Measurements from ENCODE around the gene IRX3.

IRX3 gene

DNA sequence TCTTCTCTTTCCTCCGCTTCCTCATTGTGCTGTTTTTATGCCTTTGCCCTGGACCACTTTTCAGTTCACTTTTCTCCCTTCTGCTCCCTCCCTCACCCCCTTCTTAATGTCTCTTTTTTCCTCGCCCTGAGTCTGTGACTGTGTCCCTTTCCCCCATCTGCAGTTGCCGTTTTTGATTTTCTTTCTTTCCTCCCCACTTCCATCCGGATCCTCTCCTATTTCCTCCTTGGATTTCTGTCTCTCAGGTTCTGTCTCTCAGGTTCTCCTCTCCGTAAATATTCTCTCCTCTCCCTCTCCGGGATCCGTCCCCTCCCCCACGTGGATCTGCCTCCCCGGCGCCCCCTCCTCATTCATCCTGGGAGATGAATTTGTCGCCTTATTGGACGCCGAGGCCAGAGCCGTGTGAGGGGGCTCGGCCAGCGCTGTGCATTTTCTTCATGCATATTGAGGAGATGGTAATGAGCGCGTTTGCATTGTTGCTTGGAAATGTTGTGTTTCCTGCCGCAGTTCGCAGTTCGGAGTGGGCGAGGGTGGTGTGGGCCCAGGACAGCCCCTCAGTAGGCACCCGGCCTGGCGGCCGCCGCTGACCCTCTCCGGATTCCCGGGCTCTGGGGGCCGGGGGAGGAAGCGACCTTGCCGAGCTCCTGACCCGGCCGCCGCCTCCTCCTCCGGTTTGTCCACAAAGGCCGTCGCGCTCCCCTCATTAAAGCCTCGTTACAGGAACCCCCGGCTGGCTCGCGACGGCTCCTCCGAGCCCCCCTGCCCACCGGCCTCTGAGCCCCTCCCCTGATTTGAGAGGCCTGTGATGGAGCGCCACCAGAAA is 4.5 kb upstream of the IRX3 start:
- no peak for DNase-seq

DNA sequence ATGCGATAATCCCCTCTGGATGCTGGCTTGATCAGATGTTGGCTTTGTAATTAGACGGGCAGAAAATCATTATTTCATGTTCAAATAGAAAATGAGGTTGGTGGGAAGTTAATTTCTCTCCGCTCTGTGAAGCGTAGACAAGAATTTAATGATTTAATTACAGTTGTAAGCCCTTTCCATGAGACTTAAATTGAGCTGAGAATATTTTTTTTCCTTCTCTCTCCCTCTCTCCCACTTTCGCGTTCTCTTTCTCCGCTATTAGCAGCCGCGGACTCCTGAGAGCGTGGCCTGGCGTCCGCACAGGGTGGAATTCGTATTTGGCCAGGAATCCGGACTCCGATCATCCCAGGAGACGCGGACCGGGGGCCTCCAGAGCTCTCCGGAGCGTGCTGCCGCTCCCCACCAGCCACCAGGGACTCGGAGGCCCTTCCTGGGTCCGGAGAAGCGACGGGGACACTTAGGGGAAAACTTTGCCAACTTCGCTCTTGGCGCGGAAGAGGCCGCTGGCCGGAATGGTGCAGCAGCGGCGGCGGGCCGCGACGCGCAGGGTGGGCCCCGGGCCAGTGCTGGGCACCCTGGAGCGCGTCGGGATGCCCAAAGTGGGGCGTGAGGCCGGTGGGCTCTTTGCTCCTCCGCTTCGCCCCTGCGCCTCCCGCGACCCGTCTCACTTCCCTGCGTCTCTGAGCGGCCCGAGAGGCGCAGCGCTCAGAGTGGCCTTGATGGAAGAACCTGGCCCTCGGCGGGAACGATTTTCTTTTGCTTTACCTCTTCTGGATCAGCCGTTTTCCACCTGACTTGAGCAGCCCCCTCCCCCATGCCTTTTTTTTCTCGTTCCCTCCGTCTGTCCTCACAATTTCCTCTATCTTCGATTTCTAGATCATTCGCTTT is 3.6 kb upstream of the IRX3 start:
- DNase-seq: no peak

DNA sequence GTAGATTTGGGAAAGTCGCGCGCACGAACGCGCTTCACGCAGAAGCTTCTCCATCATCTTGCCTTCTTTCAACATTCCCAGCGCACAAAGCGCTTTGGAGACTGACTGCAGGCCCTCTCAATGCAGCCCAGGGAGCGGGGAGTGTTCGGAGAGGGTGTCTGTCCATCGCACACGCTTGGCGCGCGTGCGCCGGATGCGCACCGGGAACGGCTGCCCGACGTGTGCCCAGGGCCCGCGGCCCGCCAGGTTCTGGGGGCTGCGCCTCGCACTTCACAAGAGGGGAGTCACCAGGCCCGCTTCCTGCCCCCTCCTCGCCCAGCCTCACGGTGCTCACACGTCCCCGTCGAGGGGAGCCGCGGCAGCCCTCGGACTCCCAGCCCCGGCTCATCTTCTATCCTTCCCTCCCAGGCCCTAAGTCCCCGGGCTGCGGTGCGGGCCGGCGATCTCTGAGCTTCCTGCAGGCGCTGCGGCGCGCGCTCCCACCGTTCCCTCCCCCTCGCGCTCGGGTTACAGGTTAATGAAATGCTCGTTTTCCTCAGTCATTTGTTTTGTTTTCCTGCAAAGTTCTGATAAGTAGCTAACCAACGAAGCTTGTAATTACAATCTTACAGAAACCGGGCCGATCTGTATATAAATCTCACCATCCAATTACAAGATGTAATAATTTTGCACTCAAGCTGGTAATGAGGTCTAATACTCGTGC is 2.8 kb upstream of the IRX3 start:
- no peak for DNase-seq

DNA sequence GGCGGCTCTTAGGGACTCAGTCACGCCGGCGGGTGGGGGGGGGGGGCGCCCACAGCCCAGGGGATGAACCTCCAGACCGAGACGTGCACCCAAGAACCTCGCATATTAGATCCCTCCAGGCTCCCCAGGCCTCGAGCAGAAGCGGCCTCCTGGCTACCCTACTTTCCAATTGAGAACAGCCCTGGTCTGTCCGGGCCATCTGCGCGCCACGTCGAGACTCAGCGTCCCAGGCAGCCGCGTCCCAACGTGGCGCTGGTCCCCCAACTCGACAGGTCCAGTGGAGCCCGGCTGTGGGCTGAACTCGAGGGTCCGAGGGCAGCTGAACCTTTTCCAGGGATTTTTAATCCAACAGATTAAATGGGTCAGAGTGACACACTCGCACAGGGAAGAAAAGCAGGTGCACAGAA is 2.3 kb upstream of the IRX3 start:
- DNase-seq: no peak

DNA sequence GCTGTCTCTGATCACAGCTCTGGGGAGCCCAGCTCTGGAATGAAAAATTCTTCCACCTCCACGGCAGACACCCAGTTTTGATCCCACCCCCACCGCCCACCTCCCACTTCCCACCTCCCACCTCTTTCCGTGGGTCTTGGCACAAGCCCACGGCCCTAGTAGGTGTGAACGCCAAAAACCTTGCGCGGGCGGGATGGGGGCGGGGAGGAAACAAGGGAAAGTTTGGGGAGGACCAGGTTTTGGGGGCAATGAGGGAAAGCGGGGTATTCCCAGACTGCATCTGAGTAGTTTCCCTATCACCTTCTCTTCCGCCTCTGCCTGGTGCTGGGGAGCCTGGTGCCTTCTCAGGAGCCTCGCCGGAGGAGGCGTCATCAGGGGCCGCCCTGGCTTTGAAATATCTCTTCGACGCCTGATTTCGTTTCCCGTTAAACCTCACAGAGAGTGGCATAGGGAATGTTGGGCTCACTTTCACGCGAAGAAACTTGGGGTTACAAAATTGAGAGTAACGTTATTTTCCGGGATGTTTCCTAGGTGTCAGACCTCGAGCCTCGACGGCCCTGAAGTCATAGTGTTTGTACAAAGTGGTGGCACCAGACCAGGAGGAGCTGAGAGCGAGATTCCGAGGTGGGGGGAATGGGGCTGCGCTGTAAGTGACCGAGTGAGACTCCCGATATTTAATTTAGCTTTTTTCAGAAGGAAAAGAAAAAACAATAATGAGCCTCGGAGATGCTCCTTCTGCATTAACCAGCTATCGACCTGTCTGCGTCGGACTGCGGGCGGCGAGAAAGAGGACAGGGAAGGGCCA is 1.6 kb upstream of the IRX3 start:
- no peak for DNase-seq

DNA sequence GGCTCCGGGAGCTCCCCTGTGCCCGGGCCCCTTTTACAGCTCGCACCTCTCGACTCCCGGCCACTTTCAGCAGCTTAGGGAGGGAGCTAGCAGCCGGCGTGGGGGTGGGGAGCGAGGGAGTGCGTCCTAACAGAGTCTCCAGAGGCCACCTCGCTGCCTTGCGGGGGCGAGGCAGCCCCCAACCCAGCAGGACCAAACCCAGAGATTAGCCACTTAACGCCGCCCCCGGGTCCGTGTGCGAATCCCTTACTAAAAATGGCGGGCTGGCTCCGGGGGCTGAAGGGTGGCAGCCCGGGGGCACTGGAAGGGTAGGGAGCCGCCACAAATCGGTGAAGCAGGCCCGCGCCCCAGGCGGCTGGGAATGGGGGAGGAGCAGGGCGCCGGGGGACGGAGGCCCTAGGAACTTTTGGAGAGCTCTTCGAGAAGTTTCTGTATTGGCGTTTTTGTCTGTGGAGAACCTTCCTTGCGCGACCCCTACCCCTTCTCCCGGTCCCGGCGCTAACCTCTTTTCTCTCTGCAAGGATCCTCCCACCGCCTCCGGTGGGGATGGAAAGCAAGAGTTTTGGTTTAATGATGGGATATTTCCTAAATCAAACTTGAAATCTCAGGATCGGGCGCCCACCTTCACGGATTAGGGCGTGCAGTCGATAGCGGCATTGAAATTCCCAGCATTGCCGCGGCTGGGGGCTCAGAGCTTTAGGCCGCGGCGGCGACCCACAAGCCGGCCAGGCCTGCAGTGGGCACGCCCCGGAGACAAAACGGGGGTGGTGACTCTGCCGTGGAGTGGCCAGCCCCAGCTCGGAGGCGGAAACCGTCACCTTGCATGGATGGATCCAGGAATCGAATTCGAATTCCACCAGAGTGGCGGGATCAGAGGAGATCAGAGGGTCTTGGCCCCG is 793 bp upstream of the IRX3 start:
- peak in 1 of 2 experiments; percentile 55 for DNase-seq

DNA sequence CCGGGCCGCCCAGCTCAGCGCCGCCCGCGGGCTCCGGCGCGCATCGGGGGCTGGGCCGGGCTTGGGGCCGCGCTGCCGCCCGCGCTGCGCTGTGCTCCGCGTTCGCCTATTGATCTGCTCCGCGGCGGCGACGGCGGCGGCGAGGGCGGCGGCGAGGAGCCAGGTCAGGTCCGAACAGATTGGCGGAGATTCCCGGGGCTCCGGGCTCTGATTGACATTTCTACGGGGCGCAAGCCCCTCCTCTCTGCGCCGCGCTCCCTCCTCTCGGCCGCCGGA is 559 bp downstream of the IRX3 start:
- no peak for DNase-seq

DNA sequence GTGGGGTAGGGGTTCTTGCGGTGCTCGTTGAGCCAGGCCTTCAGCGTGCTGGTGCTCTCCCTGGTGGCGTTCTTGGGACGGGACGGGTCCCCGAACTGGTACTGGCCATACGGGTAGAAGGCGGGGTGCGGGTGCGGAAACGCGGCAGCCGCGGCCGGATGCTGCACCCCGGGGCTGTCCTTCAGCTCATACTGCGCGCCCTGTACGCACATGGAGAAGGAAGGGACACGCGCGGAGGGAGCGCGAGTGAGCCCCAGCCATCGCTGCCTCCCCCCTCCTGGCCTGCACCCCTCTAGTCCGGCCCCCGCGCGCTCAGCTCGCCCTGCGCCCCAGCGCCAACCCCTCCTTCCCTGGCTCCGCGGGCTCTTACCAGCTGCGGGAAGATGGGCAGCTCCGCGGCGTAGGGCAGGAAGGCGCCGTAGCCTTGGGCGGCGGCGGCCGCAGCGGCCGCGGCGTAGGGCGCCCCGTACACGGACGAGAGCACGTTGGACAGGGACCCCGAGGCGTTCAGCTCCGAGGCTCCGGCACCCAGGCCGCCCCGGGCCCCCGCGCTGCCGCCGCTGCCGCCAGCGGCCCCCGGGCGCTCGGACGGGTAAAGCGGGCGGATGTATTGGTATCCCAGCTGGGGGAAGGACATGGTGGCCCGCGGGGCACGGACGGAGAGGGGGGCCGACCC is 1.0 kb downstream of the IRX3 start:
- DNase-seq: peak; percentile 29 to 34

DNA sequence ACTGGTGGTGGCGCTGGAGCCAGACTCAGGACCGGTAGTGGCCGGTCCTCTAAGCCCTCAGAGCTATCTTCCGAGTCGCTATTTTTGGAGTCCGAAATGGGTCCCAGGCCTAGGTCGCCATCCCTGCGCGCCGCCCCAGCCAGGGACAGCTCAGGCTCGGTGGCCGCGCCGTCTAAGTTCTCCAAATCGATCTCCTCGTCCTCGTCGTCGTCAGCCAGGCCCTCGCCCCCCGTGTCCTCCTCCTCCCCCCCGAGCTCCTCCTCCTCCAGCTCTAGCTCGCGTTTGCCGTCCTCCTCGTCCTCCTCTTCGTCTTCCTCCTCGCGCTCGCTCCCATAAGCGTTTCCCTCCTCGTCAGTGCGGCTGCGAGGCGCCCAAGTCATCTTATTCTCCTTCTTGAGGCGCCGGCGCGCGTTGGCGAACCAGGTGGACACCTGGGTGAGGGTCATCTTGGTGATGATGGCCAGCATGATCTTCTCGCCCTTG is 1.6 kb downstream of the IRX3 start:
- peak; percentile 51 to 69 for DNase-seq

DNA sequence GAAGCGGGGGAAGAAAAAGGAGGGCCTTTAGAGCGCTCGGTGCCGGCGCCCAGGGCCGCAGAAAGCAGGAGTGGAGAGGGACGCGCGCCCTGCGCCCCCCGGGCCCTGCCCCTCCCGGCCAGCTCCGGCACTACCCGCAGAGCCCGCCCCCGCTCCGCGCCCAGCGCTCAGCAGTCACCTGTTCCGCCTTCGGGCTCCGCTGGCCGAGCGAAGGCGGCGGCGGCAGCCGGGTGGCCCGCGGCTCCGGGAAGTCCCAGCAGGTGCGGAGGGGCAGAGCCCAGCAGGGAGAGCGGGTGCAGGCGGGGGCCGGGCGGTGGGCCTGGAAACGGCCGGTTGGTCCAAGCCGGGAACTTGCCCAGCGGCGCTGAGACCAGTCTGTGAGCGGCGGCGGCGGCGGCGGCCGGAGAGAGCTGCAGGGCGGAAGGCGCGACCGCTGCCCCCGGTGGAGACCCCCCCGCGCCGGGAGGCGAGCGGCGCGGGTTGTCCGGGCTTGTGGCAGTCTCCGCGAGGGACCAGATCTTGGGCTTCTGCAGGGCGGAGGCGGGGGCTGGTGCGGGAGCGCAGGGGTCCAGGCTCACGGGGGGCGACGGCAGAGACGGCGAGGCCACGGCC is 2.2 kb downstream of the IRX3 start:
- no peak for DNase-seq

DNA sequence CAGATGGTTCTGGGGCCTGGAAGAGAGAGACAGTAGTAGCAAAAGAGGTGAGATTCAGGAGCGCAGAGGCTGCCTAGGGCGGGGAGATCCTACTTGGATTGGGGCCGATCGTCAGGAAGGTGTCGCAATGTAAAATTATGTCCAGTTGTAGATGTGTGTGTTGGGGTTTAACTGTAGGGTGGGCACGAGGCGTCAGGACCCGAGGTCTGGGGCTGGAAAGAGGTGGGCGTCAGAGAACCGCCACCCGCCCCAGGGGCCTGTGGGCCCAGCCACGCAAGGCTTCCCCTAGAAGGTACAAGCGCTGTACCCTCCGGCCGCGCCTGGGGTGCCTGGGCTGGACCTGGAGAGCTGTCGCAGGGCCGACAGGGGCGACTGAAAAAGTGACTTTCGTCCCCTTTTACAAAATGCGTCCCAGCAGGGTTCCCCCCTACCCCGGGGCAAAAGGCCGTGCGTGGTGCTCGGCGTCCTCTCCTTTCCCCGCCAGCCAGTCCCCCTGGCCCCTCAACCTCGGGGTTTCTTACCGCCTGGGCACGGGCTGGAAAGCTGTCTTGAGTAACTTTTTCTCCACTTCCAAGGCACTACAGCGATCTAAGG is 2.8 kb downstream of the IRX3 start:
- DNase-seq: peak; percentile 24 to 30

DNA sequence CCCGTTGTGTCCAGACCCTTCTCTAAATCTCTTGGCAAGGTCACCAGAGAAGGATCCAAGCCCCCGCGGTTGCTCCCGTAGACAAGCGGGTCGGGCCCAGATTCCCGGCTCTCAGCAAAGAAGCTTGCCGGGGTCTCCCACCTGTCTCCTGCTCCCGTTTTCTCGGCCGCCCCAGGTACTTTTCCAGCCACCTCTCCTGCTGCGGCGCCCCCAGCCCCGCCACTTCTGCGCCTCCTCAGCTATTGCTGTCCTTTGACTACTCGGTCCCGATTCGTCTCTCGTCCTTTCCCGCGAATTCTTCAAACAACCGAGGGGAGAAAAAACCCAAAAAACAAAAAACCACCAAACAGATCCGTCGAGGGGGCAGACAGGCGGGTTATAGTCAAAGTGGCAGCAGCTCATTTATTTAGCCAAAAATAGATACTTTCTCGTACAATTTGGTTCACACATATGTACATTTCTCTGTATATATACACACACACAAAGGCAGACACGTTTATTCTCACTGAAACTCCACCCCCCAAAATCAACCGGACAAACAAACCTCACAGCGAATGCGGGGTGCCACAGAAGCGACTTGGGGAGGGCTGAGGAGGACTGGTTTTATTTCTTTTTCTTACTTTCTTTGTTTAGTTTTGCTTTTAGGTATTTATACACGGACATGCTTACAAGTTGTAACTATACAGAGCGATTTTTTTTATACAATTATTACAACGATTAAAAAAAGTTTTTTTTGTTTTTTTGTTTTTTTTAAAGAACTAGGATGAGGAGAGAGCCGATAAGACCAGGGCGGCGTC is 3.5 kb downstream of the IRX3 start:
- DNase-seq: peak; percentile 10 to 58

DNA sequence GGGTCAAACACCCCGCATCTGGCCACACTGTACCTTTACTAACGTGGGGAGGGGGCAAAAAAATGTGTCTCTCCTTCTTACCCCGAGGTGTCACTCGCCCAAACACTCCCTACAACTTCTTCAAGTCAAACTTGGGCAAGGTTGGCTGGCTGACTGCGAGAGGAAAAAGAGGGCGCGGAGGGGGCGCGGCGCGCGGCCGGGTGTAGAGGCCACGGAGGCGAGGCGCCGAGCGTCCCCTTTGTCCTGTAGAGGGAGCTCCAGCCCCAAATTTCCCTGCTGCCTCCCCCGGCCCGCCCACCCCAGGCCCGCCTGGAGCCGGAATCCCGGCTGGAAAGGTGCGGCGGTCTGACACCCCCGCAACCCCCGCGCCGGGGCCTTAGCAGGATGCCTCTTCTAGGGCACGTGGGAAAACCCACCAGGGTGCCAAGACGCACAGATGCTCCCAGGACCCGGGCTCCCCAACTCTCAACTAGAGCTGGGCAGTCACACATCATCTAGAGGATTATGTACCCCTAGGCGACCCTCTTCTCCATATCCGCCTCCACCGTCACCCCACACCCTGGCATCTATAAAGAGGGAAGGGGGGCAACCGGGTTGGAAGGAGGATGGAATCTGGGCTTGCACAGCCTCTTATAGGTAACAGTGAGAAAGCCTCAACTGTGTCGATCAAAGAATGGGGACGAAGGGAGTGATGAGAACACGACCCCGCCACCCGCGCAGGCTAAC is 4.2 kb downstream of the IRX3 start:
- DNase-seq: peak; percentile 56 to 62

DNA sequence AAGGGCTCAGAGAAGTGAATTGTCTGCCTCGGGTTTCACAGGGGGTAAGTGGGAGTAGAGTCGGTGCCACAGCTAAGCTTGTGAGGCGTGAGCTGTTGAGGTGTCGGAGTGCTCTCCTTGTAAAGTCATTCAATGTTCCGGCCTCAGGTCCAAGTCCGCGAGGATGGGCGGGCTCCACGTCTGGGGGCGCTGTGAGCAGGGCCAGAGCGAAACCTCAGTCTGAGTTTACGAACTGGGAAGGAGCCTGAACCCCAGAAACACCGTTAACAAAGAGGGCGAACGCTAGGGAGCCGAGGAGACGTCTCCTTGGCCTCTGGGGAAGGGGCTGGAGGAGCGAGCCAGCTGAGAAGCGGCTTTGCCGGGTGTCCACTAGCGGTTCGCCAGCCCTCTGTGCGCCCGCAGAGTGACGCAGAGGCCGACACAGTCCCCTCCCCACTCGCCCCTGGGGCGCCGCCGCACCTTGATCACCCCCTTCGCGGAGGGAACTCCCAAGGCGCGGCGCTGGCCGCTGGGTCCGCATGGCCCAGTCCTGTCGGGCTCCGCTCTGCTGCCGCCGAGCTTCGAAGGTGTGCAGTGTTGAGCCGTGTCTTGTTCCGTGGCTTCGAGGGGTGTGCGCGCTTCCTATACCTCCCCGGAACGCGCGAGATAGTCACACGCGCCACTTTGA is 4.9 kb downstream of the IRX3 start:
- no peak for DNase-seq

DNA sequence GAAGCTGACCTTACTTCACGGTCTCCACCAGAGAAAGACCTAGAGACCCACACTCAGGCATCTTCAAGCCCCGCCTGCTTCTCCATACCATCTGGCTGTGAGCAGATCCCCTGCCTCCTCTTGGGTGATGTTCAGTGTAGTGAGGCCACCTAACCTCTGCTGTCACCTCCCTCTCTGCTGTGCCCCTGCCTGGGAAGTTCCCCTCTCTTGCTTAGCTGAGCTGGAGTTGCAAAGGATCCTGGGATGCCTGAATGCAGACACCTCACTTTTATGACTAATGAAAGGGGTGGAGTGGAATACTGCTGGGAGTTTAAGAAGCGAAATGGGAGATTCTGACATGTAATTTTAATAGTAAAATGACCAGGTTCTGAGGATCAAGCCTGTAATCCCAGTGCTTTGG is 5.8 kb downstream of the IRX3 start:
- peak; percentile 29 to 40 for DNase-seq

DNA sequence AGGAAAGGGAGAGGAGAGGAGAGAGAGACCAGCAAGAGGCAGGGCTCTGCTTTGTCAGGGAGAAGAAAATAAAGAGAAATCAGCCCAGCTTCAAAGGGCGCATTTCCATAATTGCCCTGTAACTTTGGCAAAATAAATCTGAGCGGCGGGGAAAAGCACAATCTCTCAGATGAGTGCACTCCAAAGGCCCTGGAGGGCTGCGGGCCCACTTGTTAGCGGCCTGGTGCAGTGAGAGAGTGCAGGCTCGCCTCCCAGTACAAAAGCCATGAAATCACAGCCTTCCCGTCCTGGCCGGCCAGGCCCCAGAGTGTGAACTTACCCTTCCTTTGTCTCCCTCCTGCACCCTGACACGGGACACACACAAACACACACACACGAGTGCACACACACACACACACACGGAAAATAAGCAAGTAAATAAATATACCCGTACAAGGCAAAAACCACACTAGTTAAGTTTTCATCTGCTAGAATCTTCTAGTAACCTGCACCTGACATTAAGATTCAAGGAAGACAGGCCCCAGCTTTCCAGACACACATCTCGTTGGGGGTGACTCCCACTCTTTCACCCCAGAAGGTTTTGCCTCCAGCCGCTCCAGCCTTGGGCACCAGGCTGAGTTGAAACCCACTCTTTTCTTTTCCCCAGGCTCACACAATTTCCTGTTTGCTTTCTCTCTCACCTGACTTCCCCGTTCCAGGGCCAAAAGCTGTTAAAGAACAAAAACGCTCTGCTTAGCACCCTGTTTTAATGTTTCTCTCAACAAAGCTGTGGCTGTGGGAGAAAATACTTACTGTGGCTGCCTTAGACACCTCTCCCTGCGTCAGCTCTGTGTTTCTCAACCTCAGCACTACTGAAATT is 8.5 kb downstream of the IRX3 start:
- peak in 1 of 2 experiments; percentile 10 for DNase-seq

DNA sequence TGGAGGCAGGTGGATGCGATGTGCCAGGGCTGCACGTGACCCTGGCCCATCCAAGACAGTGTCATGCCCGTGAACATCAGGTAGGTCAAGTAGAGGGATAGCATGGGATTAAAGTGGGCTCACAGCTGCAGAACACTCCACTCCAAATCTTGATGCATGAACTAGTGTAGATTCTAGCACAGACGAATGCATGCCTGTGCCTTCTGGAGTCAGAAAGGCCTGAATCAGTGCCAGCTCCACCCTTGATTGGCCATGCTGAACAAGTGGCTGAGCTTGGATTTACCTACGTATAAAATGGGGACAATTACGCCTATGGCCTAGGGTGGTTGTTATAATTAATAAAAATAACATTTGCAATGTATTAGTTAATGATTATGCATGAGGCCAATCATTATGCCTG is 10.6 kb downstream of the IRX3 start:
- DNase-seq: no peak

All from Kasumi-1 (cell line).